Parathyroid adenoma (tissue), 2 donors: ENCODE data around the gene H2AZ2.
A peak's percentile ranks its signal among the peaks of the same experiment; 100 is the strongest.
"Not testable (repeated sequence)": the region's sequence is repeated elsewhere in the genome, so short reads cannot be mapped to it uniquely, and the experiment has no call there.

Experiments used
- H2AFZ ChIP-seq: fragments of 300-600 bp; sonication (generic); one replicate; pipeline ENCODE4 v1.7.0; 2017; ENCODE audit warnings: antibody characterized with exemption, mild to moderate bottlenecking
- H3K27ac ChIP-seq: fragments of 300-600 bp; sonication (generic); one replicate; pipeline ENCODE4 v1.7.0; 2017
- H3K27me3 ChIP-seq: fragments of 300-600 bp; sonication (generic); one replicate; pipeline ENCODE4 v1.7.0; 2017; ENCODE audit warnings: low read length; ENCODE audit not compliant: control insufficient read depth, insufficient read depth
- H3K36me3 ChIP-seq: fragments of 300-600 bp; sonication (generic); one replicate; pipeline ENCODE4 v1.7.0; 2017; ENCODE audit warnings: low read length; ENCODE audit not compliant: control insufficient read depth, insufficient read depth
- H3K4me1 ChIP-seq: fragments of 300-600 bp; sonication (generic); one replicate; pipeline ENCODE4 v1.7.0; 2017; ENCODE audit warnings: control low read depth
- H3K4me2 ChIP-seq: fragments of 300-600 bp; sonication (generic); one replicate; pipeline ENCODE4 v1.7.0; 2017; ENCODE audit warnings: low read length
- H3K4me3 ChIP-seq: fragments of 300-600 bp; sonication (generic); one replicate; pipeline ENCODE4 v1.7.0; 2017; ENCODE audit warnings: low read depth, low read length
- H3K79me2 ChIP-seq: fragments of 300-600 bp; sonication (generic); one replicate; pipeline ENCODE4 v1.7.0; 2017; ENCODE audit warnings: control low read depth
- H3K9ac ChIP-seq: fragments of 300-600 bp; sonication (generic); one replicate; pipeline ENCODE4 v1.7.0; 2017; ENCODE audit warnings: mild to moderate bottlenecking
- H3K9me3 ChIP-seq: fragments of 300-600 bp; sonication (generic); one replicate; pipeline ENCODE4 v1.7.0; 2017; ENCODE audit warnings: low read length; ENCODE audit not compliant: control insufficient read depth
- TF ChIP-seq, protein P1 (sequence below): fragments of 300-600 bp; sonication (generic); IDR thresholded peaks from one replicate; pipeline ENCODE4 v1.7.0; 2017; ENCODE audit warnings: antibody characterized with exemption, mild to moderate bottlenecking
- donor health status: primary hyperparathyroidism.

Gene H2AZ2

DNA sequence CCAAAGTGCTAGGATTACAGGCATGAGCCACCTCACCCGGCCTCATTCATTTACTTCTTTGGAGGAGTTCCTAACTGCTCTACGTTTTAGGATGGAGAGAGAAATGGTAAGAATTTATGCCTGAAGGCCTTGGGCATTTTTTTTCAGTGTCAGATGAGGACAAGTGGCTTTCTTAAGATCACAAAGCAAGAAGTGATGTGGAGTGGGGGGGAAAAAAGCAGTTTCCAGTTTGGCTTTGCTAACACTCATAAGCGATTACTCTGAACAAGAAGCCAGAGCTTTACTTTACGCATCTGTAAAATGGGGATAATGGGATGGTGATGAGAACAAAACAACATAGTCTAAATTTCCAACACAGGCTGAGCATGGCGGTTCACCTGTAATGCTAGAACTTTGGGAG, 54.0 kb downstream of the H2AZ2 start:
- H3K27ac ChIP-seq: no peak overlapping the region
- no peak overlapping the region for H2AFZ ChIP-seq
- no peaks in the 10 kb centered on the region for H3K36me3 ChIP-seq
- no peaks in the 10 kb centered on the region for H3K9me3 ChIP-seq
- no peak overlapping the region for H3K9ac ChIP-seq
- peaks cover 16% of the 10 kb centered on the region for H3K79me2 ChIP-seq
- H3K4me3 ChIP-seq: no peak overlapping the region
- no peak overlapping the region for H3K4me2 ChIP-seq
- no peaks in the 10 kb centered on the region for H3K27me3 ChIP-seq
- peaks cover 22% of the 10 kb centered on the region for H3K4me1 ChIP-seq
- TF ChIP-seq, protein P1, sequence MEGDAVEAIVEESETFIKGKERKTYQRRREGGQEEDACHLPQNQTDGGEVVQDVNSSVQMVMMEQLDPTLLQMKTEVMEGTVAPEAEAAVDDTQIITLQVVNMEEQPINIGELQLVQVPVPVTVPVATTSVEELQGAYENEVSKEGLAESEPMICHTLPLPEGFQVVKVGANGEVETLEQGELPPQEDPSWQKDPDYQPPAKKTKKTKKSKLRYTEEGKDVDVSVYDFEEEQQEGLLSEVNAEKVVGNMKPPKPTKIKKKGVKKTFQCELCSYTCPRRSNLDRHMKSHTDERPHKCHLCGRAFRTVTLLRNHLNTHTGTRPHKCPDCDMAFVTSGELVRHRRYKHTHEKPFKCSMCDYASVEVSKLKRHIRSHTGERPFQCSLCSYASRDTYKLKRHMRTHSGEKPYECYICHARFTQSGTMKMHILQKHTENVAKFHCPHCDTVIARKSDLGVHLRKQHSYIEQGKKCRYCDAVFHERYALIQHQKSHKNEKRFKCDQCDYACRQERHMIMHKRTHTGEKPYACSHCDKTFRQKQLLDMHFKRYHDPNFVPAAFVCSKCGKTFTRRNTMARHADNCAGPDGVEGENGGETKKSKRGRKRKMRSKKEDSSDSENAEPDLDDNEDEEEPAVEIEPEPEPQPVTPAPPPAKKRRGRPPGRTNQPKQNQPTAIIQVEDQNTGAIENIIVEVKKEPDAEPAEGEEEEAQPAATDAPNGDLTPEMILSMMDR: no peak

DNA sequence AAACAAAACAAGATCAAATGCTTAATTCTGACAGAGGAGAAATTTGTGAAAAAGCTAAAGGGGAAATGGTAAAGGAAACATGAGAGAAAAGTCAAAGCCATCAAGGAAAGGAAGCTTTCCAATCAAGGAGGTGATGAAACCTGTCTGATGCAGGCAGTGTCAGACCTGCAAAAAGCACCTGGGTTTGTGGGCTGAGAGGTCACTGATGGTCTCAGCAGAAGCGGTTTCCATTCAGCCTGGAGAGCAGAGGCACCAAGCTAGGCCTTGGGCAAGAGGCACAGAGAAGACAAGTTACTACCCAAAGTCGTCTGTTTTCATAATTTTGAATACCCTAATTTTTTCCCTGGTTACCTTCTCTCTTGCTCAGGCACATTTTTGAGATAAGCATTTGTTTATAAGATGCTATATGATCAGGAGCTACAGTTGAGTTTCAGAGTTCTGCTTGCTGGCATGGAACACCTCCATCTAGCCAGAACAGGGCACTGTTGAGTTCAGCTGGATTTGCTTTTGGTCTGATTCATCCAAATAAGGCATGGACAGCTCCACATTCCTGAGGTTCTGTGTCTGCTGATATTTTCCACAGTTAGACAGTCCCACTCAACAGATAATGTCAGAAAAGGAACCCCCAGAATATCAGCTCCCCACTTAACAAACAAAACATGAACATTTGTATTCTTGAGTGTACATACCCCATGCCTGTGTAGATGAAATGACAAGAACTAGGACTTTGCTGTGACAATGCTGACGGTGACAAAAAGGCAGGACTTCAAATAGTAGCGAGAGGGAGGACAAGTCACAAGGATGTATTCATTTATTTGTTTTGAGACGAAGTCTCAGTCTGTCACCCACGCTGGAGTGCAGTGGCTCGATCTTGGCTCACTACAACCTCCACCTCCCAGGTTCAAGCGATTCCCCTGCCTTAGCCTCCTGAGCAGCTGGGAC, 56.3 kb downstream of the H2AZ2 start:
- Histone ChIP-seq H3K9me3 (no peaks in the 10 kb centered on the region), H3K79me2 (no peaks in the 10 kb centered on the region), H3K4me2 (peak overlapping the region; percentile 27), H3K4me3 (peak overlapping the region; percentile 24), H3K27ac (peak overlapping the region; percentile 82), H3K9ac (no peak overlapping the region), H3K27me3 (no peaks in the 10 kb centered on the region), H3K4me1 (peaks cover 8% of the 10 kb centered on the region), H2AFZ (peak overlapping the region; percentile 59), H3K36me3 (no peaks in the 10 kb centered on the region)
- TF ChIP-seq, protein P1: peak; percentile 27

DNA sequence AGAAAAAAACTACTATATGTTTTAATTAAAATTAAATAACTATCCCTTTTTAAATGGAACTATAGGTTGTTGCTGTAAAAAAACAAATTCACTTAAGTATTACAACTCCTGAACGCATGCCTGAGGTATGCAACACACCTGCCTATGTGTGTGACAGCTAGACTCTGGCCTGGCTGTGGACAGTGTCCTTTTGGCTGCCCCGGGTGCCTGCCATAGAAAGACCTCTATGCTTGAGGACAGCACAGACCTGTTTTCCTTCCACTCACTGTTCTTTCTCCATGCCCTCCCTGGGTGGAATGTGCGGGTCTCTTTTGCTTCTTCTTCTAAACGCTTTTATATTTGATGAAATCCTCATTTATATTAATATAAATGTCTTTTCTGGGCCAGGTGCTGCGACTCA, 57.9 kb downstream of the H2AZ2 start:
- Histone ChIP-seq H3K27me3 (no peaks in the 10 kb centered on the region), H3K4me2 (no peak overlapping the region), H2AFZ (no peak overlapping the region), H3K27ac (no peak overlapping the region), H3K79me2 (no peaks in the 10 kb centered on the region), H3K4me3 (no peak overlapping the region), H3K4me1 (peaks cover 8% of the 10 kb centered on the region), H3K9me3 (no peaks in the 10 kb centered on the region), H3K9ac (no peak overlapping the region), H3K36me3 (no peaks in the 10 kb centered on the region)
- TF ChIP-seq, protein P1: no peak

DNA sequence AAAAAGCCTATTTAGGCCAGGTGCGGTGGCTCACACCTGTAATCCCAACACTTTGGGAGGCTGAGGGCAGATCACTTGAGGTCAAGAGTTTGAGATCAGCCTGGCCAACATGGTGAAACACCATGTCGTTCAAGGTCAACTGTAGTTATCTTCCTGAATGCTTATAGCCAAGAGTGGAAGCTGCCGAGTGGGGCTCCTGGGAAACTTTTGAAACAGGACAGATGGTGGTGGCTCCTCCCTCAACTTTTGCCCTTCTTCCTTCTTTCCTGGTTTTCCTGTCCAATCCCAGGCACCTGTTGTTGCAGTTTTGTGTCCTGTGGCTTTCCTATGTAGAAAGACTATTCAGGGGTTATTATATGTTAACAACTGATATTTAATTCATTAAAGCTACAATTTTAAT, 60.1 kb downstream of the H2AZ2 start:
- H3K4me1 ChIP-seq: peaks cover 8% of the 10 kb centered on the region
- H3K79me2 ChIP-seq: no peaks in the 10 kb centered on the region
- no peaks in the 10 kb centered on the region for H3K9me3 ChIP-seq
- H3K4me3 ChIP-seq: no peak overlapping the region
- H3K4me2 ChIP-seq: no peak overlapping the region
- H3K27me3 ChIP-seq: no peaks in the 10 kb centered on the region
- no peaks in the 10 kb centered on the region for H3K36me3 ChIP-seq
- no peak overlapping the region for H2AFZ ChIP-seq
- no peak overlapping the region for H3K27ac ChIP-seq
- no peak overlapping the region for H3K9ac ChIP-seq
- TF ChIP-seq, protein P1: no peak

DNA sequence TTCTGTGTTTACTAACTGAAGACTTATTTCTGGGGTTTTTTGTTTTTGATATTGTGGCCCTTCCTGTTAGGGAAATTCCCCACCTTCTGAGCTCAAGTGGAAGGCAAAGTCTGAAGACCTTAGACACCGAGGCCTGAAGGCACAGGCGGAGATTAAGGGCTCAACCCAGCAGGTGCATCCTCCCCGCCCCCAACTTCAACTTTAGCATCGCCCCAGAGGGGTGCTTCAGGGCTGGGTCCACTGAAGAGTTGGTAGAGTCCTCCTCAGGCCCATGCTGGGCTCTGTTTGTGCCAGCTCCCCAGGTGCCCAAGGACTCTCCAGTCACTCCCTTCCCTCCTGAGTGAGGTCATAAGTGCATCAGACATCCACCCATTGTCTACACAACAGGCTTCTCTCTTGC, 60.8 kb downstream of the H2AZ2 start:
- no peak overlapping the region for H3K4me3 ChIP-seq
- H3K4me1 ChIP-seq: peaks cover 8% of the 10 kb centered on the region
- TF ChIP-seq, protein P1: no peak
- no peak overlapping the region for H2AFZ ChIP-seq
- H3K9me3 ChIP-seq: no peaks in the 10 kb centered on the region
- no peak overlapping the region for H3K27ac ChIP-seq
- H3K4me2 ChIP-seq: no peak overlapping the region
- H3K27me3 ChIP-seq: no peaks in the 10 kb centered on the region
- H3K9ac ChIP-seq: no peak overlapping the region
- H3K36me3 ChIP-seq: no peaks in the 10 kb centered on the region
- H3K79me2 ChIP-seq: no peaks in the 10 kb centered on the region

DNA sequence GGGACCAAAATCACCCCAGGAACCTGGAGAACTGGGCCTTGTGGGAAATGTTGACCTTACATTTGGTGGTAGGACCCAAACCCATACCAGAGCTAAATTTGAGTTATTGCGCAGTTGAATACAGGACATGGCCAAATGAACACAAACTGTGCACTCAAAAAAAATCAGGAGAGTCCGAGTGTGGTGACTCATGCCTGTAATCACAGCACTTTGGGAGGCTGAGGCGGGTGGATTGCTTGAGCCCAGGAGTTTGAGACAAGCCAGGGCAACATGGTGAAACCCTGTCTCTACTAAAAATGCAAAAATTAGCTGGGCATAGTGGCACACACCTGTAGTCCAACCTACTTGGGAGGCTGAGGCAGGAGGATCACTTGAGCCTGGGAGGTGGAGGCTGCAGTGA, 62.7 kb downstream of the H2AZ2 start:
- not testable (repeated sequence) for H3K4me1 ChIP-seq, H3K79me2 ChIP-seq, H3K9me3 ChIP-seq, H3K4me2 ChIP-seq, H3K4me3 ChIP-seq, H3K36me3 ChIP-seq, H2AFZ ChIP-seq, H3K27me3 ChIP-seq, H3K9ac ChIP-seq, H3K27ac ChIP-seq
